ENCODE results near the gene PRRT1B. TPM values are rescaled to one million over a fixed set of nuclear protein-coding genes. Genes with fewer than 3 reads are reported as not detected.
"Not testable (repeated sequence)": the region's sequence is repeated elsewhere in the genome, so short reads cannot be mapped to it uniquely, and the experiment has no call there.

The PRRT1B gene
- polyA plus RNA-seq = not detected

GRCh38 chr9:131545003-131545785 is at the start of gene PRRT1B:
Gene PRRT1B, plus strand, starts transcription at chr9:131545523. Its CDS starts 93 bp downstream, at chr9:131545616.
- H3K4me3 Mint-ChIP-seq = peak within 1 kb of the TSS in 1 of 4 donors; percentile 67
- peaks cover 2% of the 10 kb centered on the region for H3K36me3 Mint-ChIP-seq
- peaks cover 0 to 2% (median 0%) of the 10 kb centered on the region in 3 donors for H3K4me1 Mint-ChIP-seq
- peaks cover 6 to 25% (median 15%) of the 10 kb centered on the region in 3 donors for H3K9me3 Mint-ChIP-seq
- peak within 1 kb of the TSS in 1 of 3 donors; percentile 67 for H3K27ac Mint-ChIP-seq
- peaks cover 37% of the 10 kb centered on the region for H3K27me3 Mint-ChIP-seq

GRCh38 chr9:131495785-131496184 is 49.5 kb upstream of the PRRT1B start:
- no peaks in the 10 kb centered on the region for H3K9me3 Mint-ChIP-seq
- no peak overlapping the region for H3K4me3 Mint-ChIP-seq
- no peak overlapping the region for H3K27ac Mint-ChIP-seq
- peaks cover 0 to 2% (median 0%) of the 10 kb centered on the region in 3 donors for H3K4me1 Mint-ChIP-seq
- no peaks in the 10 kb centered on the region for H3K36me3 Mint-ChIP-seq
- no peaks in the 10 kb centered on the region for H3K27me3 Mint-ChIP-seq

GRCh38 chr9:131496844-131497405 is 48.4 kb upstream of the PRRT1B start:
- peaks cover 4 to 5% (median 5%) of the 10 kb centered on the region in 3 donors for H3K4me1 Mint-ChIP-seq
- no peaks in the 10 kb centered on the region for H3K9me3 Mint-ChIP-seq
- H3K36me3 Mint-ChIP-seq = no peaks in the 10 kb centered on the region
- H3K27me3 Mint-ChIP-seq = no peaks in the 10 kb centered on the region
- H3K4me3 Mint-ChIP-seq = peak overlapping the region in 1 of 4 donors; percentile 40
- peak overlapping the region in 2 of 3 donors; percentile 3 to 72 for H3K27ac Mint-ChIP-seq

- H3K4me1 Mint-ChIP-seq = peaks cover 9 to 16% (median 13%) of the 10 kb centered on the region in 3 donors
- no peaks in the 10 kb centered on the region for H3K27me3 Mint-ChIP-seq
- H3K9me3 Mint-ChIP-seq = no peaks in the 10 kb centered on the region
- H3K27ac Mint-ChIP-seq = peak overlapping the region in 2 of 3 donors; percentile 77 to 79
- no peaks in the 10 kb centered on the region for H3K36me3 Mint-ChIP-seq
- H3K4me3 Mint-ChIP-seq = peak overlapping the region in 1 of 4 donors; percentile 90
Measured at GRCh38 chr9:131499254-131499767, 46.0 kb upstream of the PRRT1B start.

- H3K4me1 Mint-ChIP-seq = peaks cover 12 to 19% (median 15%) of the 10 kb centered on the region in 3 donors
- H3K4me3 Mint-ChIP-seq = peak overlapping the region in 2 of 4 donors; percentile 82 to 90
- peak overlapping the region in 2 of 3 donors; percentile 53 to 79 for H3K27ac Mint-ChIP-seq
- H3K36me3 Mint-ChIP-seq = no peaks in the 10 kb centered on the region
- H3K27me3 Mint-ChIP-seq = no peaks in the 10 kb centered on the region
- H3K9me3 Mint-ChIP-seq = no peaks in the 10 kb centered on the region
Measured at GRCh38 chr9:131500377-131500776, 44.9 kb upstream of the PRRT1B start.

GRCh38 chr9:131500939-131501541 is 44.3 kb upstream of the PRRT1B start:
- no peaks in the 10 kb centered on the region for H3K36me3 Mint-ChIP-seq
- no peaks in the 10 kb centered on the region for H3K27me3 Mint-ChIP-seq
- no peaks in the 10 kb centered on the region for H3K9me3 Mint-ChIP-seq
- H3K4me3 Mint-ChIP-seq = peak overlapping the region; percentile 69 to 90 (median 86)
- H3K27ac Mint-ChIP-seq = peak overlapping the region in 2 of 3 donors; percentile 53 to 79
- peaks cover 12 to 19% (median 15%) of the 10 kb centered on the region in 3 donors for H3K4me1 Mint-ChIP-seq

- H3K27me3 Mint-ChIP-seq = no peaks in the 10 kb centered on the region
- H3K4me1 Mint-ChIP-seq = peaks cover 12 to 19% (median 15%) of the 10 kb centered on the region in 3 donors
Measured at GRCh38 chr9:131502781-131503625, 42.3 kb upstream of the PRRT1B start, which contains the start of gene POMT1. Gene POMT1, plus strand, starts transcription at chr9:131502918. Its CDS starts 1,301 bp downstream, at chr9:131504219.

GRCh38 chr9:131503626-131504465 is 41.5 kb upstream of the PRRT1B start:
- H3K4me3 Mint-ChIP-seq = peak overlapping the region; percentile 89 to 96 (median 92)

More at GRCh38 chr9:131502781-131503625, 42.3 kb upstream of the PRRT1B start, which contains the start of gene POMT1:
- H3K27ac Mint-ChIP-seq = peak within 1 kb of the TSS; percentile 78 to 91 (median 79)
- H3K9me3 Mint-ChIP-seq = no peaks in the 10 kb centered on the region
- peak within 1 kb of the TSS; percentile 89 to 96 (median 93) for H3K4me3 Mint-ChIP-seq
- peaks cover 3% of the 10 kb centered on the region for H3K36me3 Mint-ChIP-seq

GRCh38 chr9:131505012-131505411 is 40.3 kb upstream of the PRRT1B start:
- peaks cover 3% of the 10 kb centered on the region for H3K36me3 Mint-ChIP-seq
- H3K27me3 Mint-ChIP-seq = no peaks in the 10 kb centered on the region
- peak overlapping the region in 2 of 4 donors; percentile 65 to 89 for H3K4me3 Mint-ChIP-seq
- H3K27ac Mint-ChIP-seq = no peak overlapping the region
- no peaks in the 10 kb centered on the region for H3K9me3 Mint-ChIP-seq
- H3K4me1 Mint-ChIP-seq = peaks cover 12 to 19% (median 15%) of the 10 kb centered on the region in 3 donors

More at GRCh38 chr9:131503626-131504465, 41.5 kb upstream of the PRRT1B start:
- Mint-ChIP-seq H3K9me3 (no peaks in the 10 kb centered on the region), H3K27me3 (no peaks in the 10 kb centered on the region), H3K4me1 (peaks cover 12 to 19% (median 15%) of the 10 kb centered on the region in 3 donors), H3K36me3 (peaks cover 3% of the 10 kb centered on the region), H3K27ac (peak overlapping the region; percentile 50 to 79 (median 78))

GRCh38 chr9:131511416-131511815 is 33.9 kb upstream of the PRRT1B start:
- Mint-ChIP-seq H3K27me3 (no peaks in the 10 kb centered on the region), H3K4me3 (no peak overlapping the region), H3K36me3 (peaks cover 3% of the 10 kb centered on the region), H3K9me3 (no peaks in the 10 kb centered on the region), H3K4me1 (no peaks in the 10 kb centered on the region), H3K27ac (no peak overlapping the region)

GRCh38 chr9:131511880-131512279 is 33.4 kb upstream of the PRRT1B start:
- Mint-ChIP-seq H3K4me3 (no peak overlapping the region), H3K36me3 (peaks cover 2% of the 10 kb centered on the region), H3K27me3 (no peaks in the 10 kb centered on the region), H3K4me1 (no peaks in the 10 kb centered on the region), H3K9me3 (no peaks in the 10 kb centered on the region), H3K27ac (no peak overlapping the region)

GRCh38 chr9:131513177-131513576 is 32.1 kb upstream of the PRRT1B start:
- H3K36me3 Mint-ChIP-seq = peaks cover 4% of the 10 kb centered on the region
- H3K27ac Mint-ChIP-seq = peak overlapping the region in 1 of 3 donors; percentile 5
- H3K27me3 Mint-ChIP-seq = no peaks in the 10 kb centered on the region
- no peaks in the 10 kb centered on the region for H3K9me3 Mint-ChIP-seq
- H3K4me3 Mint-ChIP-seq = no peak overlapping the region
- no peaks in the 10 kb centered on the region for H3K4me1 Mint-ChIP-seq

GRCh38 chr9:131515559-131516031 is 29.7 kb upstream of the PRRT1B start:
- not testable (repeated sequence) for H3K27me3 Mint-ChIP-seq, H3K27ac Mint-ChIP-seq, H3K9me3 Mint-ChIP-seq, H3K4me1 Mint-ChIP-seq, H3K36me3 Mint-ChIP-seq, H3K4me3 Mint-ChIP-seq
